ENCODE data around the gene LBHD1. TPM values are rescaled to one million over a fixed set of nuclear protein-coding genes. Genes with fewer than 3 reads are reported as not detected.

LBHD1 gene
- total and polyA plus RNA-seq, 3 donors from 2014 or later, result 8.2 to 11.6 (median 11.1) TPM

GRCh38 chr11:62673196-62673525 is 1.1 kb upstream of the LBHD1 start:
- Histone ChIP-seq H3K4me3 (no peak overlapping the region), H3K27me3 (no peaks in the 10 kb centered on the region), H3K36me3 (ENCODE audit: low read depth, missing control alignments) (no peaks in the 10 kb centered on the region), H3K27ac (no peak overlapping the region), H3K9me3 (no peaks in the 10 kb centered on the region), H3K4me1 (peaks cover 16% of the 10 kb centered on the region)
- WGBS, 2 donors, result 62 to 68% methylated on average over 2 of the region's 2 CpGs
- DNase-seq, result no peak
- intact Hi-C loops (cut with DNase I; ENCODE audit: low total_unique reads), result loop anchor here (10.0 kb wide), 1 partner anchor 278 kb away; no protein-coding TSS in a partner anchor
- TF ChIP-seq CTCF (IDR thresholded peaks at IDR 0.05) (no peak), POLR2A (IDR thresholded peaks at IDR 0.05) (no peak)

GRCh38 chr11:62671236-62671607 is 845 bp downstream of the LBHD1 start:
- Histone ChIP-seq H3K9me3 (no peaks in the 10 kb centered on the region), H3K4me3 (peak overlapping the region; percentile 75 to 76), H3K27ac (peak overlapping the region; percentile 62 to 74), H3K36me3 (ENCODE audit: low read depth, missing control alignments) (no peaks in the 10 kb centered on the region), H3K27me3 (no peaks in the 10 kb centered on the region), H3K4me1 (peaks cover 14% of the 10 kb centered on the region)
- DNase-seq, result peak; percentile 36
- intact Hi-C loops (cut with DNase I; ENCODE audit: low total_unique reads), result loop anchor here (10.0 kb wide), 1 partner anchor 276 kb away; no protein-coding TSS in a partner anchor
- no peak for TF ChIP-seq CTCF (IDR thresholded peaks at IDR 0.05)
- no peak for TF ChIP-seq POLR2A (IDR thresholded peaks at IDR 0.05)
- WGBS, 2 donors, result 0% methylated on average over 12 to 17 of the region's 17 CpGs

- no peak for DNase-seq
- H3K4me1 ChIP-seq, result peaks cover 18% of the 10 kb centered on the region
- no peaks in the 10 kb centered on the region for H3K27me3 ChIP-seq
- no peak for TF ChIP-seq POLR2A (IDR thresholded peaks at IDR 0.05)
- no peak for TF ChIP-seq CTCF (IDR thresholded peaks at IDR 0.05)
- no peaks in the 10 kb centered on the region for H3K36me3 ChIP-seq (ENCODE audit: low read depth, missing control alignments)
- H3K27ac ChIP-seq, result no peak overlapping the region
- H3K9me3 ChIP-seq, result no peaks in the 10 kb centered on the region
- WGBS, 2 donors, result 61 to 63% methylated on average over 4 of the region's 4 CpGs
- H3K4me3 ChIP-seq, result no peak overlapping the region
- intact Hi-C loops (cut with DNase I; ENCODE audit: low total_unique reads), result loop anchor here (10.0 kb wide), 1 partner anchor 275 kb away; no protein-coding TSS in a partner anchor
Observed at GRCh38 chr11:62669420-62670161, 2.5 kb downstream of the LBHD1 start.

- peaks cover 19% of the 10 kb centered on the region for H3K4me1 ChIP-seq
- intact Hi-C loops (cut with DNase I; ENCODE audit: low total_unique reads), result no loop called here
Observed at GRCh38 chr11:62667460-62667859, 4.6 kb downstream of the LBHD1 start.

More at GRCh38 chr11:62667460-62667859, 4.6 kb downstream of the LBHD1 start:
- Histone ChIP-seq H3K9me3 (no peaks in the 10 kb centered on the region), H3K36me3 (ENCODE audit: low read depth, missing control alignments) (no peaks in the 10 kb centered on the region), H3K27me3 (no peaks in the 10 kb centered on the region), H3K4me3 (no peak overlapping the region), H3K27ac (no peak overlapping the region)
- WGBS, 2 donors, result 76 to 92% methylated on average over 2 of the region's 2 CpGs
- no peak for DNase-seq
- TF ChIP-seq POLR2A (IDR thresholded peaks at IDR 0.05) (no peak), CTCF (IDR thresholded peaks at IDR 0.05) (no peak)
